Fibroblast of skin of scalp (primary cell): ENCODE measurements around the gene AGBL1.
"Not testable (repeated sequence)": the region's sequence is repeated elsewhere in the genome, so short reads cannot be mapped to it uniquely, and the experiment has no call there.

Experiments used
- DNase-seq: peaks from one replicate; pipeline ENCODE4 v3.0.0-alpha.2; 2013

The AGBL1 gene

GRCh38 chr15:86087808-86088207 lies 8.1 kb downstream of the AGBL1 start:
- DNase-seq = no peak

- no peak for DNase-seq
Observed at GRCh38 chr15:86089422-86089821, 9.8 kb downstream of the AGBL1 start.

- no peak for DNase-seq
Observed at GRCh38 chr15:86101818-86102217, 22.1 kb downstream of the AGBL1 start.

DNA sequence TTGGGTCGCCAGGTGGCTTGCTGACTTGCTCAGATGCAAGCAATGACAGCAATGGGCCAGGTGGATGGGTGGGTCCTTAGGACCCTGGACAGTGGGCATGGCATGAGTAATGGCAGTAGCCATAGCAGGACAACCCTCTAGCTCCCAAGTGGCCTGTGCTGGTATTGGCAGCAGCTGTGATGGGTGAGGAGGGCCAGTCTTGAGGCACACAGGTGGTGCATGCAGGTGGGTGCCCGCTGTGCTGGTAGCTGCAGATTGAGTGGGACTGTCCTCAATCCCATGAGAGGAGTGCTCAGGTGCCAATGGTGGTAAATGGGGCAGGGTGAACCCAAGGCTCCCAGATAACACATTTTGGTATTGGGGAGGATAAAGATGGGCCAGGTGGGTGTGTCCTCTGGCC lies 24.2 kb downstream of the AGBL1 start:
- no peak for DNase-seq

GRCh38 chr15:86106306-86106705 lies 26.6 kb downstream of the AGBL1 start:
- DNase-seq = no peak

DNA sequence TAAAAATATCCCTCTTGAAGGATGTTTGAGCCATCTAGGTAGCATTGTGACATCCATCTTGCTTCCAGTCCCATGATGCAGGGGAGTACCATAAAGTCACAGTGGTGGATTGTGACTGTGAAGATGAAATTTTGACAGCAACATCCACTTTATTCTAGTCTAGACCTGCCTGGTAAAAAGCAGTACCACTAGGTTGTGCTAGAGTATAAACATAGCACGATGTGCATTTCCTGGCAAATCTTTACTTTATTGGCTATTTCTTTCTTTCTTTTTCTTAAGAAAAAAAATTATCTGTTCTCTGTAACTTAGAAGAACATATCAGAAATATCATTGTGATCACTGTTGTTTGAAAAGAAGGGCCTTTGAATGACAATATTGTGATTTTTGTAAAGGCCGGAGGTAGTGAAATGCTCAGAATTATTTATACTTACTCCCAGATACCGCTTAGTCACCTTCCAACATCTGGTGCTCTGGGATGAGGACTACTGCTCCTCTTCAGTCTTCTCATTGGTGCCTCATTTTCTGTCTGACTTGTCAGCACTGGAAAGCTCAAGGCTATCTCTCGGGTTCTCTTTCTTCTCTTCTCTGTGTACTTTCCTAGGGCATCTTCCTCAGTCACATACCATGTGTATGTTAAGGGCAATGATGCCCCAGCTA lies 35.6 kb downstream of the AGBL1 start:
- DNase-seq = no peak

GRCh38 chr15:86121568-86122225 lies 42.0 kb downstream of the AGBL1 start:
- no peak for DNase-seq

- DNase-seq = not testable (repeated sequence)
Observed at GRCh38 chr15:86122691-86123391, 43.2 kb downstream of the AGBL1 start.

- no peak for DNase-seq
Observed at GRCh38 chr15:86125775-86126174, 46.1 kb downstream of the AGBL1 start.

GRCh38 chr15:86127547-86127946 lies 47.9 kb downstream of the AGBL1 start:
- no peak for DNase-seq

GRCh38 chr15:86135041-86135440 lies 55.4 kb downstream of the AGBL1 start:
- no peak for DNase-seq

DNA sequence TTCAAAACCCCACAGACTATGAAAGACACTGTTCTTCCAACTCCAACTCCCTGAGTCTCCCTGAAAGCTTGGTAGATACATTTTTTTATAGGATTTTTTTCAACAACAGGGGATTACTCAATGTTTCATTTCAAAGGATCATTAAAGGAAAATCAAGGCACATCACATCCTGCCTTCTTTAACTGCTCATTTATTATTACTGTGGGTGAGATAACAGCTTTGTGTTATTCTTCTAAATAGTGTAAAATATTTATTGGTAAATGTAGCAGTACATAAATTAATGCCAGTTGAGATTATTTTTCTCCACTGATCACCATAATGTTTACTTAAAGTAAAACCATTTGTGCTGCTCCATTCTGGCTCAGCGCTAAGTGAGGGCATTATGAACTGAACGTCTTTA lies 57.2 kb downstream of the AGBL1 start:
- no peak for DNase-seq

GRCh38 chr15:86138798-86139197 lies 59.1 kb downstream of the AGBL1 start:
- no peak for DNase-seq

GRCh38 chr15:86139828-86140227 lies 60.2 kb downstream of the AGBL1 start:
- DNase-seq = no peak

- no peak for DNase-seq
Observed at GRCh38 chr15:86154705-86155104, 75.0 kb downstream of the AGBL1 start.

DNA sequence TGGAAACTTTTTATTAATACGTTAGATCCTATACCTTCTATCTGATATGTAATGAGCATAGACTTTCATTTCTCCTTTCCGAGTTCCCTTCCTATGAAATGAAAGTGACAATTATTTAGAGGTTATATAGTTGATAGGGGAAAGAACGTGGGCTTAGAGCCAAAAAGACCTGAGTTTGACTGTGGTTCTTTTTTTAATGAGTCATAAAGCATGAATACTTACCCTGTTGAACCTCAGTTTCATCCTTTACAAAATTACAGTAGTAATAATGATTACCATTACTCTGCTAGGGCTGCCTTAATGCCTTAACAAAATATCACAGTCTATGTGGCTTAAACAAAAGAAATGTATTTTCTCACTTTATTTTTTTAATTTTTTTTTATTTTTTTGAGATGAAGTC lies 75.9 kb downstream of the AGBL1 start:
- no peak for DNase-seq

GRCh38 chr15:86157606-86158293 lies 78.1 kb downstream of the AGBL1 start:
- no peak for DNase-seq

- DNase-seq = no peak
Observed at GRCh38 chr15:86159468-86159867, 79.8 kb downstream of the AGBL1 start.

GRCh38 chr15:86161250-86161649 lies 81.6 kb downstream of the AGBL1 start:
- DNase-seq = no peak

DNA sequence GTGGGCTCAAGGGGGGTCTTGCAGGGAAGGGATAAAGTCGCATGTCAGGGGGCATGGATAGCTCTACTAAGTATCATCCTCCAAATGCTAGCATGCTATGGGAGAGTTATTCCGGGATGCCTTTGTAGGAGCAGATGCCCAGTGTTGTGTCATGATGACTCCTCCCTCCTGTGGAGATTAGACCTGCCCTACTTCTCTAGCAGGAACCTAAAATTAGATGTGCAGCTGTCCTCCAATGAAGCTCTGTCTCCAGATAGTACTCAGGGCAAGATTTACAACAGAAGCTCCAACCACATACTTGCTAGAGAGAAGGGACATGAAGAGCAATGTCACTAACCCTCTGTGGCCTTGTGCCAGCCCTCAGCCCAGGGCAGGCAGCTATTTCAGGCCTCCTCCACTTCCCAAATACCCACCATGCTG lies 82.5 kb downstream of the AGBL1 start:
- DNase-seq = no peak

DNA sequence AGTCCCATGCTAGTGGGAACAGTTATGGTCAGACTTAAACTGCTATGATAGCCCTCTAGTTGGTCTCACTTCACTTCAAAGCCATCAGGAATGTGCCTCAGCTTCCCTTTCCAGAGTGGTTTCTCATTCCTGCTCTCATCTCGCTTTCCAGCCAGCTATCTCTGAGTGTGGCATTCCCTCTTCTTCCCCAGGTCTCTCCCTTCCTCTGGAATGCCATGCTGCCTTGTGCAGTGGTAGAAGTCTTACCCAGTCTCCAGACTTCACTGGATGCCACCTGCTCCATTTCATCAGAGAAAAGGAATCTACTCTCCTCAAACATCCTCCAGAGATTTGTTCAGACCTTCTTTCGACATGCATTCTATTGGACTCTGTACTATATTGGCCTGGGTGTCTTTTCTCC lies 83.0 kb downstream of the AGBL1 start:
- no peak for DNase-seq

DNA sequence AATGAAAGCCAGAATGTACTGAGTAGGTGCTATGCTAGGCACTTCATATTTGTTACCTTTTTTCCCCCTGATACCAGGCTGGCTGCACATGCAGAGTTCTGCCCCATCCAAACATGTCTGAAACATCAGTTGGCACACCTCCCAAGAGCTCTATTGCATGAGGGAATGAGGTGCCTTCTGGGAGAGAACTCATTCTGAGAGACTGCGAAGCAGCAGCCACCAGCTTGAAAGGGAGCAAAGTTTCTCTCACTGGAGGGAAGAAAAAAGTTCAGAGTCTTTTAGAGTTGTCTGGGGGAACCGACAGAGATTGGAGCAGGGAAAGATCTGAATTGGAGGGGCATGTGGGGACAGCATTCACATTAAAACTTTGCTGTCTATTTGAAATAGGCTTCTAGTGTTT lies 84.1 kb downstream of the AGBL1 start:
- DNase-seq = no peak

DNA sequence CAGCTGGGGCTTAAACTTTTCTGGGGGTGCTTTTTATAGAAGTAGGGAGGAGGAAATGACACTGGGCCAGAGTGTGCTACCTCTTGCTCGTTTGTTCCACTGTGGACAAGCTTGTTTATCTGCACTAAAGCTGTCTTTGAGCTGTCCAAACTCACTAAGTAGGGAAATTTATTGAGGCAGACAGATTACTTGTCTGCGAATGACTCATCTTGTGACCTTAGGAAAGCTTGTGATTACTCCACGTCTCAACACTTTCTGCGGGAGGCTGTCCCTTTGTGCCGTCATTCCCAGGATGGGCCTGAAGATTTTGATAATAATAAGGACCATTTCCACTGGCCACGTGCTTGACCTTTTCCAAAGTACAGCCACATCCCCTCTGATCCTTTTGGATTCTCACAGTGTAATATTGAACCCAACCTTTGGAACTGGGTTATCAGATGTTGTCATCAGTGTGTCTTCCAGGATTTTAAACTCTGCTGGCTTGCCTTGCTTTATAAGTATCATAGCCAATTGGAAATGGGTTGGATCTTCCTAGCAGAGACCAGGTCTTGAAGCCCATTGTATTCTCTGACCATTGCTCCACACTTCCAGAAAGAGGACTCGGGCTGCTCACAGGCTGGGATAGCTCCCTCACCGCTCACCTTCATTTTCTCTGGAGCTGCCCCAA lies 84.7 kb downstream of the AGBL1 start:
- no peak for DNase-seq
